Activated naive CD4-positive, alpha-beta T cell treated with anti-CD3 and anti-CD28 coated beads for 36 hours (primary cell): Measurements from ENCODE around the gene ATN1. TPM values are rescaled to one million over a fixed set of nuclear protein-coding genes. Genes with fewer than 3 reads are reported as not detected.

Experiments
- CTCF ChIA-PET: fragments of 350-600 bp; sonication (Branson Sonifier 250); formaldehyde crosslinking; loops from one replicate; lab custom pipeline; 2021; ENCODE audit warnings: antibody characterized with exemption; lab: Charles Lee
- DNase-seq: peaks from one replicate; pipeline ENCODE4 v3.0.0-alpha.2; 2020
- H3K27ac Mint-ChIP-seq: one replicate; pipeline ENCODE4 v1.8.0; 2021; ENCODE audit warnings: mild to moderate bottlenecking, mixed read lengths
- H3K27me3 Mint-ChIP-seq: one replicate; pipeline ENCODE4 v1.8.0; 2021; ENCODE audit warnings: low read depth, mixed read lengths
- H3K36me3 Mint-ChIP-seq: one replicate; pipeline ENCODE4 v1.8.0; 2021; ENCODE audit warnings: low read depth, mixed read lengths
- H3K4me1 Mint-ChIP-seq: one replicate; pipeline ENCODE4 v1.8.0; 2021; ENCODE audit warnings: low read depth, mixed read lengths
- H3K4me3 Mint-ChIP-seq: one replicate; pipeline ENCODE4 v1.8.0; 2021; ENCODE audit warnings: mild to moderate bottlenecking, moderate library complexity, mixed read lengths
- H3K9me3 Mint-ChIP-seq: one replicate; pipeline ENCODE4 v1.8.0; 2021; ENCODE audit warnings: mixed read lengths
- intact Hi-C: fragments of 100-400 bp; cut with micrococcal nuclease; formaldehyde crosslinking; loops from one replicate; pipeline ENCODE4 v1.15.1; 2023
- total RNA-seq, 2 experiments: library from RNA; stranded (reverse); gene quantifications; one replicate each; pipeline ENCODE4 v1.2.3, GENCODE V29; 2021

The ATN1 gene
- total RNA-seq, 2 experiments from 2014 or later, result 20.1 to 22.2 TPM

DNA sequence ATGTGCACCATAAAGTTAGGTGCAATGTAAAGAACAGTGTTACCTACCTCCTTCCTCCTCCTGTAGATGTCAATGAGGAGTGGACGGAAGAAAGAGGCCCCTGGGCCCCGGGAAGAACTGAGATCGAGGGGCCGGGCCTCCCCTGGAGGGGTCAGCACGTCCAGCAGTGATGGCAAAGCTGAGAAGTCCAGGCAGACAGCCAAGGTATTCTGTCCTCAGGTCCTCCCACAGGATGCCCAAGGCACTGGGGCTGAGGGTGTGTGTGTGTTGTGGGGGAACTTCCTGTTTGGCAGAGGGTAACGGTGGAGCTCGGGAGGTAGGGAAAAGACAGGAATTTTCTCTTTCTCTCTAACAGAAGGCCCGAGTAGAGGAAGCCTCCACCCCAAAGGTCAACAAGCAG is 6.4 kb downstream of the ATN1 start:
- Mint-ChIP-seq H3K4me3 (no peak overlapping the region), H3K36me3 (peaks cover 24% of the 10 kb centered on the region), H3K27me3 (no peaks in the 10 kb centered on the region), H3K9me3 (no peaks in the 10 kb centered on the region), H3K4me1 (peaks cover 70% of the 10 kb centered on the region), H3K27ac (peak overlapping the region; percentile 67)
- intact Hi-C loops, result no loop called here
- CTCF ChIA-PET, result interaction anchor here (0.6 to 2.4 kb wide), 4 partner anchors 9 to 470 kb away, joined by 3 to 17 read pairs (median 6); no protein-coding TSS in a partner anchor
- DNase-seq, result no peak

DNA sequence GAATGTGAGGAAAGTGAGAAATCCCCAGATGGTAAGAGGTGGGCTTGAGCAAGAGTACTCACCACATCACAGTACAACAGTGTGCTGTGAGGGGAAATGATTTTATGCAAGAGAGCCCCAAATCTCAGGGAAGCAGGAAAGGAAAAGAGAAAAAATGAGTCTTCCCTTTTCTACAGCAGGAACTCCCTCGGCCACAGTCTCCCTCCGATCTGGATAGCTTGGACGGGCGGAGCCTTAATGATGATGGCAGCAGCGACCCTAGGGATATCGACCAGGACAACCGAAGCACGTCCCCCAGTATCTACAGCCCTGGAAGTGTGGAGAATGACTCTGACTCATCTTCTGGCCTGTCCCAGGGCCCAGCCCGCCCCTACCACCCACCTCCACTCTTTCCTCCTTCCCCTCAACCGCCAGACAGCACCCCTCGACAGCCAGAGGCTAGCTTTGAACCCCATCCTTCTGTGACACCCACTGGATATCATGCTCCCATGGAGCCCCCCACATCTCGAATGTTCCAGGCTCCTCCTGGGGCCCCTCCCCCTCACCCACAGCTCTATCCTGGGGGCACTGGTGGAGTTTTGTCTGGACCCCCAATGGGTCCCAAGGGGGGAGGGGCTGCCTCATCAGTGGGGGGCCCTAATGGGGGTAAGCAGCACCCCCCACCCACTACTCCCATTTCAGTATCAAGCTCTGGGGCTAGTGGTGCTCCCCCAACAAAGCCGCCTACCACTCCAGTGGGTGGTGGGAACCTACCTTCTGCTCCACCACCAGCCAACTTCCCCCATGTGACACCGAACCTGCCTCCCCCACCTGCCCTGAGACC is 7.8 kb downstream of the ATN1 start:
- Mint-ChIP-seq H3K27ac (peak overlapping the region; percentile 96), H3K4me1 (peaks cover 58% of the 10 kb centered on the region), H3K27me3 (no peaks in the 10 kb centered on the region), H3K4me3 (peak overlapping the region; percentile 92), H3K36me3 (peaks cover 26% of the 10 kb centered on the region), H3K9me3 (no peaks in the 10 kb centered on the region)
- DNase-seq, result no peak
- CTCF ChIA-PET, result interaction anchor here (0.6 to 4.8 kb wide), 7 partner anchors 10 to 108 kb away, joined by 3 to 43 read pairs (median 5); no protein-coding TSS in a partner anchor
- intact Hi-C loops, result no loop called here

DNA sequence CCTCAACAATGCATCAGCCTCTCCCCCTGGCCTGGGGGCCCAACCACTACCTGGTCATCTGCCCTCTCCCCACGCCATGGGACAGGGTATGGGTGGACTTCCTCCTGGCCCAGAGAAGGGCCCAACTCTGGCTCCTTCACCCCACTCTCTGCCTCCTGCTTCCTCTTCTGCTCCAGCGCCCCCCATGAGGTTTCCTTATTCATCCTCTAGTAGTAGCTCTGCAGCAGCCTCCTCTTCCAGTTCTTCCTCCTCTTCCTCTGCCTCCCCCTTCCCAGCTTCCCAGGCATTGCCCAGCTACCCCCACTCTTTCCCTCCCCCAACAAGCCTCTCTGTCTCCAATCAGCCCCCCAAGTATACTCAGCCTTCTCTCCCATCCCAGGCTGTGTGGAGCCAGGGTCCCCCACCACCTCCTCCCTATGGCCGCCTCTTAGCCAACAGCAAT is 8.5 kb downstream of the ATN1 start:
- intact Hi-C loops, result no loop called here
- CTCF ChIA-PET, result interaction anchor here (0.6 to 4.8 kb wide), 4 partner anchors 11 to 107 kb away, joined by 3 to 43 read pairs (median 4); no protein-coding TSS in a partner anchor
- DNase-seq, result no peak
- H3K9me3 Mint-ChIP-seq, result no peaks in the 10 kb centered on the region
- H3K4me3 Mint-ChIP-seq, result peak overlapping the region; percentile 92
- H3K27ac Mint-ChIP-seq, result peak overlapping the region; percentile 96
- peaks cover 27% of the 10 kb centered on the region for H3K36me3 Mint-ChIP-seq
- H3K4me1 Mint-ChIP-seq, result peaks cover 53% of the 10 kb centered on the region
- H3K27me3 Mint-ChIP-seq, result no peaks in the 10 kb centered on the region

DNA sequence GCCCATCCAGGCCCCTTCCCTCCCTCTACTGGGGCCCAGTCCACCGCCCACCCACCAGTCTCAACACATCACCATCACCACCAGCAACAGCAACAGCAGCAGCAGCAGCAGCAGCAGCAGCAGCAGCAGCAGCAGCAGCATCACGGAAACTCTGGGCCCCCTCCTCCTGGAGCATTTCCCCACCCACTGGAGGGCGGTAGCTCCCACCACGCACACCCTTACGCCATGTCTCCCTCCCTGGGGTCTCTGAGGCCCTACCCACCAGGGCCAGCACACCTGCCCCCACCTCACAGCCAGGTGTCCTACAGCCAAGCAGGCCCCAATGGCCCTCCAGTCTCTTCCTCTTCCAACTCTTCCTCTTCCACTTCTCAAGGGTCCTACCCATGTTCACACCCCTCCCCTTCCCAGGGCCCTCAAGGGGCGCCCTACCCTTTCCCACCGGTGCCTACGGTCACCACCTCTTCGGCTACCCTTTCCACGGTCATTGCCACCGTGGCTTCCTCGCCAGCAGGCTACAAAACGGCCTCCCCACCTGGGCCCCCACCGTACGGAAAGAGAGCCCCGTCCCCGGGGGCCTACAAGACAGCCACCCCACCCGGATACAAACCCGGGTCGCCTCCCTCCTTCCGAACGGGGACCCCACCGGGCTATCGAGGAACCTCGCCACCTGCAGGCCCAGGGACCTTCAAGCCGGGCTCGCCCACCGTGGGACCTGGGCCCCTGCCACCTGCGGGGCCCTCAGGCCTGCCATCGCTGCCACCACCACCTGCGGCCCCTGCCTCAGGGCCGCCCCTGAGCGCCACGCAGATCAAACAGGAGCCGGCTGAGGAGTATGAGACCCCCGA is 9.1 kb downstream of the ATN1 start:
- intact Hi-C loops, result no loop called here
- Mint-ChIP-seq H3K36me3 (peaks cover 27% of the 10 kb centered on the region), H3K4me3 (peak overlapping the region; percentile 92), H3K9me3 (no peaks in the 10 kb centered on the region), H3K27me3 (no peaks in the 10 kb centered on the region), H3K27ac (peak overlapping the region; percentile 96), H3K4me1 (peaks cover 50% of the 10 kb centered on the region)
- CTCF ChIA-PET, result interaction anchor here (0.7 to 4.8 kb wide), 8 partner anchors 8 to 65 kb away, joined by 3 to 43 read pairs (median 6); partner anchors contain the start of gene SPSB2
- peak; percentile 73 for DNase-seq

DNA sequence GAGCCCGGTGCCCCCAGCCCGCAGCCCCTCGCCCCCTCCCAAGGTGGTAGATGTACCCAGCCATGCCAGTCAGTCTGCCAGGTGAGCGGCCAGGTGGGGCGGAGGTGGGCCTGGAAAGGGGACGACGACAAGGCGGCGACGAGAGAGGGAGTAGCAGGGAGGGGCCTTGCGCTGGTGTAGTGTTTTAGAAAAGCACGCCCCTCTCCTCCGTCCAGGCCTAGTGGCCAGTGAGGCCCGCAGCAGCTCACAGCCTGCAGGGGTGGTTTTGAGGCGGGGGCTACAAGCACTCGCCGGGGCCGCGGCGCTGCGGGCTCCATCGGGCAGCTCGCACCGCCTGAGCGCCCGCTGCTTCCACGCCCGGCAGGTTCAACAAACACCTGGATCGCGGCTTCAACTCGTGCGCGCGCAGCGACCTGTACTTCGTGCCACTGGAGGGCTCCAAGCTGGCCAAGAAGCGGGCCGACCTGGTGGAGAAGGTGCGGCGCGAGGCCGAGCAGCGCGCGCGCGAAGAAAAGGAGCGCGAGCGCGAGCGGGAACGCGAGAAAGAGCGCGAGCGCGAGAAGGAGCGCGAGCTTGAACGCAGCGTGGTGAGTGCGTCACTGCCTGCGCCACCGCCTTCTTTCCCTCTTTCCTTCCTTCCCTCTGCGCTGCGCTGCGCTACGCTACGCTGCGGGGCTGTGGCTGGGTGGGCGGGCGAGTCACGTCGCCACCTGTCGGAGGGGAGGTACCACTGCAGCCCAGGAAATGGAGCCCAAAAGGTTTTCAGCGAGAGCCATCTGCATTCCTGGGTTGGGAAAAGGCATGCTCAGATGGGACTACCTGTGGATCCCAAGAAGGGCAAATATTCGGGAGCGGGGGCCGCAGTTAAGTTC is 10.0 kb downstream of the ATN1 start:
- H3K36me3 Mint-ChIP-seq, result peaks cover 28% of the 10 kb centered on the region
- intact Hi-C loops, result loop anchor here (1.0 kb wide), 4 partner anchors 13 to 85 kb away; partner anchors contain the start of genes EMG1, PHB2, SPSB2 and USP5

DNA sequence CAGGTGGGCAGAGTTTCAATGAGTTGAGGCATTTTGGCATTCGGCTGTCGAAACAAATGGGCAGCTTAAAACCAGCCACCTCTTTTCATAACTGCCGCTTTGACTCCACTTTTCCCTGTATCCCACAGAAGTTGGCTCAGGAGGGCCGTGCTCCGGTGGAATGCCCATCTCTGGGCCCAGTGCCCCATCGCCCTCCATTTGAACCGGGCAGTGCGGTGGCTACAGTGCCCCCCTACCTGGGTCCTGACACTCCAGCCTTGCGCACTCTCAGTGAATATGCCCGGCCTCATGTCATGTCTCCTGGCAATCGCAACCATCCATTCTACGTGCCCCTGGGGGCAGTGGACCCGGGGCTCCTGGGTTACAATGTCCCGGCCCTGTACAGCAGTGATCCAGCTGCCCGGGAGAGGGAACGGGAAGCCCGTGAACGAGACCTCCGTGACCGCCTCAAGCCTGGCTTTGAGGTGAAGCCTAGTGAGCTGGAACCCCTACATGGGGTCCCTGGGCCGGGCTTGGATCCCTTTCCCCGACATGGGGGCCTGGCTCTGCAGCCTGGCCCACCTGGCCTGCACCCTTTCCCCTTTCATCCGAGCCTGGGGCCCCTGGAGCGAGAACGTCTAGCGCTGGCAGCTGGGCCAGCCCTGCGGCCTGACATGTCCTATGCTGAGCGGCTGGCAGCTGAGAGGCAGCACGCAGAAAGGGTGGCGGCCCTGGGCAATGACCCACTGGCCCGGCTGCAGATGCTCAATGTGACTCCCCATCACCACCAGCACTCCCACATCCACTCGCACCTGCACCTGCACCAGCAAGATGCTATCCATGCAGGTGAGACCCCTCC is 10.8 kb downstream of the ATN1 start:
- Mint-ChIP-seq H3K27ac (peak overlapping the region; percentile 96), H3K27me3 (no peaks in the 10 kb centered on the region), H3K36me3 (peaks cover 26% of the 10 kb centered on the region), H3K4me3 (peak overlapping the region; percentile 92), H3K4me1 (peaks cover 41% of the 10 kb centered on the region), H3K9me3 (no peaks in the 10 kb centered on the region)
- DNase-seq, result no peak
- intact Hi-C loops, result loop anchor here (1.0 kb wide), 4 partner anchors 14 to 86 kb away; partner anchors contain the start of genes EMG1, PHB2, SPSB2 and USP5
- CTCF ChIA-PET, result interaction anchor here (1.0 to 4.8 kb wide), 14 partner anchors 9 to 309 kb away, joined by 3 to 43 read pairs (median 5); partner anchors contain the start of genes PTPN6, SPSB2 and TPI1

More for the DNA sequence above, 10.0 kb downstream of the ATN1 start:
- Mint-ChIP-seq H3K4me1 (peaks cover 47% of the 10 kb centered on the region), H3K9me3 (no peaks in the 10 kb centered on the region), H3K27ac (peak overlapping the region; percentile 96), H3K27me3 (no peaks in the 10 kb centered on the region), H3K4me3 (peak overlapping the region; percentile 92)
- DNase-seq, result peak; percentile 96
- CTCF ChIA-PET, result interaction anchor here (0.6 to 4.8 kb wide), 18 partner anchors 8 to 308 kb away, joined by 3 to 43 read pairs (median 5); partner anchors contain the start of genes PTPN6, SPSB2 and TPI1

DNA sequence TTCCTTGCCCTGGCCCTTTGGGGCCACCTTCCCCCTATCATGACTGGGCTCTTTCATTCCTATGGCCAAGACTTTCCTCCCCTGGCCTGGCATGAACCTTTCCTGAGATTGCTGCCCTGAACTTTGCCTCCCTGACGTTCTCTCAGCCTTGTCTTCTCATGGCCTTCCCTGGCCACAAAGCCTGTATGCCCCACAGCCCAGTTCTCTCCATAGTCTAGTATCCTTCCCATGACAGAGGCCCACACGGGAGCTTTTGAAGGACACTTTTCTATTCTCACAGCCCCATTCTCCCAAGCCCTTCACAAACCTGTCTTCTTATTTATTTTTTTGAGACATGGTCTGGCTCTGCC is 11.4 kb downstream of the ATN1 start:
- Mint-ChIP-seq H3K36me3 (peaks cover 26% of the 10 kb centered on the region), H3K27ac (peak overlapping the region; percentile 96), H3K27me3 (no peaks in the 10 kb centered on the region), H3K4me1 (peaks cover 37% of the 10 kb centered on the region), H3K9me3 (no peaks in the 10 kb centered on the region), H3K4me3 (no peak overlapping the region)
- intact Hi-C loops, result no loop called here
- DNase-seq, result no peak
- CTCF ChIA-PET, result interaction anchor here (0.9 to 4.8 kb wide), 4 partner anchors 8 to 67 kb away, joined by 4 to 43 read pairs (median 11); no protein-coding TSS in a partner anchor

DNA sequence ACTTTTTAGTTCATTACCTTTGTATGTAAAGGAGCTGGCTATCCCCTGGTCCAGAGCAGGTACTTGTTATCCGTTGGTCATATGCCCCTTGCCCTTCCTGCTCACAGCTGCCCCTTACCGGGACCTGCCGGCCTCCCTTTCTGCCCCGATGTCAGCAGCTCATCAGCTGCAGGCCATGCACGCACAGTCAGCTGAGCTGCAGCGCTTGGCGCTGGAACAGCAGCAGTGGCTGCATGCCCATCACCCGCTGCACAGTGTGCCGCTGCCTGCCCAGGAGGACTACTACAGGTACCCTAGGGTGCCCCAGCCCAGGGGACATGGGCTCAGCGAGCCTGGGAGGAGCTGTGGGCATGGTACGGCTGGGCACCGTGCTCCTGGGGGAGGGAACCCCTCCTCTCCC is 13.5 kb downstream of the ATN1 start:
- peaks cover 32% of the 10 kb centered on the region for H3K4me1 Mint-ChIP-seq
- H3K27me3 Mint-ChIP-seq, result no peaks in the 10 kb centered on the region
- no peak overlapping the region for H3K4me3 Mint-ChIP-seq
- peaks cover 16% of the 10 kb centered on the region for H3K36me3 Mint-ChIP-seq
- peak overlapping the region; percentile 30 for H3K27ac Mint-ChIP-seq
- no peaks in the 10 kb centered on the region for H3K9me3 Mint-ChIP-seq
- intact Hi-C loops, result loop anchor here (5.0 kb wide), 1 partner anchor 246 kb away; the partner anchor contains the start of gene PEX5
- CTCF ChIA-PET, result interaction anchor here (1.0 kb wide), 1 partner anchor 11 kb away, joined by 3 read pairs; no protein-coding TSS in a partner anchor
- DNase-seq, result no peak

DNA sequence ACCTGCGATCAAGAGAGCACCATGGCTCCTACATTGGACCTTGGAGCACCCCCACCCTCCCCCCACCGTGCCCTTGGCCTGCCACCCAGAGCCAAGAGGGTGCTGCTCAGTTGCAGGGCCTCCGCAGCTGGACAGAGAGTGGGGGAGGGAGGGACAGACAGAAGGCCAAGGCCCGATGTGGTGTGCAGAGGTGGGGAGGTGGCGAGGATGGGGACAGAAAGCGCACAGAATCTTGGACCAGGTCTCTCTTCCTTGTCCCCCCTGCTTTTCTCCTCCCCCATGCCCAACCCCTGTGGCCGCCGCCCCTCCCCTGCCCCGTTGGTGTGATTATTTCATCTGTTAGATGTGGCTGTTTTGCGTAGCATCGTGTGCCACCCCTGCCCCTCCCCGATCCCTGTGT is 14.0 kb downstream of the ATN1 start:
- H3K27me3 Mint-ChIP-seq, result no peaks in the 10 kb centered on the region
- H3K27ac Mint-ChIP-seq, result no peak overlapping the region
- CTCF ChIA-PET, result interaction anchor here (11.8 kb wide), 1 partner anchor 19 kb away, joined by 397 read pairs; no protein-coding TSS in a partner anchor
- peaks cover 12% of the 10 kb centered on the region for H3K36me3 Mint-ChIP-seq
- intact Hi-C loops, result loop anchor here (5.0 kb wide), 1 partner anchor 246 kb away; the partner anchor contains the start of gene PEX5
- H3K4me3 Mint-ChIP-seq, result no peak overlapping the region
- DNase-seq, result no peak
- peaks cover 28% of the 10 kb centered on the region for H3K4me1 Mint-ChIP-seq
- no peaks in the 10 kb centered on the region for H3K9me3 Mint-ChIP-seq

DNA sequence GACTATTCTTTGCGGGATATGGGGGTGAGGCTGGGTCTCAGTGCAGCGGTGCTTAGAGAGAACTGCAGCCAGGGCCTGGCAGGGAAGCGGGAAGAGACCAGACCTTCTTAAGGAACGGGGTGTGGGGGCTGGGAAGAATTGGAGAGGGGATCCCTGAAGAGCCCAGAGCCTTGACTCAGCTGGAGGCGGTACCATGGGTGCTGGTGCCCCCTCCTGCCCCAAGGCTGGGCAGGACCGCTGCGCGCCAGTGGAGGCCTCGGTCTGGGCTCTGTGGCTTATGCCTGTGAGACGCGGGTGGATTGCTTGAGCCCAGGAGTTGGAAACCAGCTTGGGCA is 14.5 kb downstream of the ATN1 start:
- Mint-ChIP-seq H3K9me3 (no peaks in the 10 kb centered on the region), H3K27ac (peak overlapping the region; percentile 93), H3K27me3 (no peaks in the 10 kb centered on the region), H3K36me3 (peaks cover 14% of the 10 kb centered on the region), H3K4me1 (peaks cover 32% of the 10 kb centered on the region), H3K4me3 (no peak overlapping the region)
- CTCF ChIA-PET, result interaction anchor here (11.8 kb wide), 1 partner anchor 19 kb away, joined by 397 read pairs; no protein-coding TSS in a partner anchor
- no peak for DNase-seq
- intact Hi-C loops, result loop anchor here (5.0 kb wide), 1 partner anchor 245 kb away; the partner anchor contains the start of gene PEX5
